Right atrium auricular region (tissue), 2 donors: ENCODE results near the gene MS4A18. TPM values are rescaled to one million over a fixed set of nuclear protein-coding genes. Genes with fewer than 3 reads are reported as not detected.

Source experiments
- DNase-seq: peaks from one replicate; pipeline ENCODE4 v3.0.0-alpha.2; 2019; ENCODE audit warnings: low spot score
- H3K27ac ChIP-seq, 2 donors: fragments of 200-600 bp; sonication (generic); 1 replicate in 1 of 2; 2 replicates in 1 of 2; pipeline ENCODE4 v1.5.1; 2016 to 2019
- H3K27me3 ChIP-seq, 2 donors: fragments of 200-600 bp; sonication (generic); one replicate each; pipeline versions ENCODE4 v1.5.1 to v1.6.0; 2017 to 2019
- H3K36me3 ChIP-seq: fragments of 200-600 bp; sonication (generic); one replicate; pipeline ENCODE4 v1.5.1; 2016
- H3K4me1 ChIP-seq, 2 donors: fragments of 200-600 bp; sonication (generic); one replicate each; pipeline versions ENCODE4 v1.5.1 to v1.6.0; 2017 to 2019
- H3K4me3 ChIP-seq, 2 donors: fragments of 200-600 bp; sonication (generic); 1 replicate in 1 of 2; 2 replicates in 1 of 2; pipeline ENCODE4 v1.5.1; 2017 to 2019; ENCODE audit warnings: mild to moderate bottlenecking in 1 of 2, moderate library complexity in 1 of 2
- H3K9me3 ChIP-seq, 2 donors: fragments of 200-600 bp; sonication (generic); one replicate each; pipeline ENCODE4 v1.5.1; 2019
- total RNA-seq, 2 donors: library from RNA; depleted of rRNA; stranded (reverse); fragments of >200 nt; gene quantifications; one replicate each; pipeline ENCODE4 v1.1.0, GENCODE V29; 2016
- TF ChIP-seq, protein P1 (sequence below), 2 donors: fragments of 200-600 bp; sonication (generic); IDR thresholded peaks; one replicate each; pipeline ENCODE4 v1.5.1; 2019; ENCODE audit warnings: antibody characterized with exemption in 2 of 2

Gene MS4A18
- total RNA-seq, 2 donors from 2014 or later = not detected

DNA sequence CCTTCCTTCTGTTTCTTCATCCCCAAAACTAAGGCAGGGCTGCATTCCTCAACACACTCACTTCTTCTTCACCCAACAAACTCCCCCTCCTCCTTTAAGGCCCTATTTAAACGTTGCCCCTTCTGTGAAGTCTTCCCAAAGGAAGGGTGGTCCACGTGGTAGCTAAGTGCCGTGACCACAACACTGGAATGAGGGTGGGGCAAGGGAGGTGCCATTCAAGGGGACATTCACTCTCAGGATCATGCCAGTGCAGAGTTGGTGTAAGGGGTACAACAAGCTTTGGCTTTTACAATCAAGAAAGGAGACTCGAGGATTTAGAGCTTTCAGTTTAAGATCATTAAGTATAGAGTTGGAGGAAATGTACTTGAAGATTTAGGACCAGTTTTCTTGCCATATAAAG, 52.6 kb downstream of the MS4A18 start:
- Histone ChIP-seq H3K4me1 (peaks cover 0 to 14% of the 10 kb centered on the region in 2 donors), H3K4me3 (no peak overlapping the region), H3K36me3 (no peaks in the 10 kb centered on the region), H3K27me3 (no peaks in the 10 kb centered on the region), H3K27ac (peak overlapping the region in 1 of 2 donors; percentile 16), H3K9me3 (no peaks in the 10 kb centered on the region)
- TF ChIP-seq, protein P1, sequence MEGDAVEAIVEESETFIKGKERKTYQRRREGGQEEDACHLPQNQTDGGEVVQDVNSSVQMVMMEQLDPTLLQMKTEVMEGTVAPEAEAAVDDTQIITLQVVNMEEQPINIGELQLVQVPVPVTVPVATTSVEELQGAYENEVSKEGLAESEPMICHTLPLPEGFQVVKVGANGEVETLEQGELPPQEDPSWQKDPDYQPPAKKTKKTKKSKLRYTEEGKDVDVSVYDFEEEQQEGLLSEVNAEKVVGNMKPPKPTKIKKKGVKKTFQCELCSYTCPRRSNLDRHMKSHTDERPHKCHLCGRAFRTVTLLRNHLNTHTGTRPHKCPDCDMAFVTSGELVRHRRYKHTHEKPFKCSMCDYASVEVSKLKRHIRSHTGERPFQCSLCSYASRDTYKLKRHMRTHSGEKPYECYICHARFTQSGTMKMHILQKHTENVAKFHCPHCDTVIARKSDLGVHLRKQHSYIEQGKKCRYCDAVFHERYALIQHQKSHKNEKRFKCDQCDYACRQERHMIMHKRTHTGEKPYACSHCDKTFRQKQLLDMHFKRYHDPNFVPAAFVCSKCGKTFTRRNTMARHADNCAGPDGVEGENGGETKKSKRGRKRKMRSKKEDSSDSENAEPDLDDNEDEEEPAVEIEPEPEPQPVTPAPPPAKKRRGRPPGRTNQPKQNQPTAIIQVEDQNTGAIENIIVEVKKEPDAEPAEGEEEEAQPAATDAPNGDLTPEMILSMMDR (IDR thresholded peaks at IDR 0.05) = no peak
- no peak for DNase-seq

- no peak overlapping the region for H3K4me3 ChIP-seq
- DNase-seq = peak; percentile 64
- H3K27me3 ChIP-seq = no peaks in the 10 kb centered on the region
- peak overlapping the region in 1 of 2 donors; percentile 16 for H3K27ac ChIP-seq
- H3K36me3 ChIP-seq = no peaks in the 10 kb centered on the region
- no peaks in the 10 kb centered on the region for H3K9me3 ChIP-seq
- H3K4me1 ChIP-seq = peaks cover 0 to 14% of the 10 kb centered on the region in 2 donors
- TF ChIP-seq, protein P1 (IDR thresholded peaks at IDR 0.05) = no peak
These were observed 53.1 kb downstream of the MS4A18 start for GRCh38 chr11:60777572-60777971.

GRCh38 chr11:60780065-60780464, 55.5 kb downstream of the MS4A18 start:
- Histone ChIP-seq H3K36me3 (no peaks in the 10 kb centered on the region), H3K4me1 (peaks cover 0 to 10% of the 10 kb centered on the region in 2 donors), H3K4me3 (no peak overlapping the region), H3K27me3 (no peaks in the 10 kb centered on the region), H3K9me3 (no peaks in the 10 kb centered on the region), H3K27ac (no peak overlapping the region)
- DNase-seq = no peak
- TF ChIP-seq, protein P1 (IDR thresholded peaks at IDR 0.05) = no peak

DNA sequence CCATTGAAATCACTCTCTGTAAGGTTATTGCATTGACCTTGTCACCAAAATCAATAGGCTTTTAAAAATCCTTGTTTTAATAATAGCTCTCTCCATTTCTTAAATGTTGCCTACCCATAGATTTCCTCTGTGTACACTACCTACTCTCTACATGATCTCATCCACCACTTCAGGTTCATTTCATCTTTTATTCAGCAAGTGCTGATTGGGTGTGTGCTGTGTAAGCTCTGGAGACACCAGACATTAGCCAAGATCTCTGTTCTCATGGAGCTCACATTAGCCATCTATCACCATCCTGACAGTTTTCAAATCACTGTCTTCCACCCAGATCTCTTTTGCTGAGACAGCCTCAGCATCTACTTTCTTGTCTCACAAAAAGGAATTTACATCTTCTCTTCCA, 56.3 kb downstream of the MS4A18 start:
- Histone ChIP-seq H3K4me1 (peaks cover 0 to 5% of the 10 kb centered on the region in 2 donors), H3K36me3 (no peaks in the 10 kb centered on the region), H3K27me3 (no peaks in the 10 kb centered on the region), H3K4me3 (no peak overlapping the region), H3K27ac (no peak overlapping the region), H3K9me3 (no peaks in the 10 kb centered on the region)
- TF ChIP-seq, protein P1 (IDR thresholded peaks at IDR 0.05) = no peak
- no peak for DNase-seq

GRCh38 chr11:60781286-60781980, 56.9 kb downstream of the MS4A18 start:
- TF ChIP-seq, protein P1 (IDR thresholded peaks at IDR 0.05) = no peak
- Histone ChIP-seq H3K27ac (no peak overlapping the region), H3K4me3 (no peak overlapping the region), H3K36me3 (no peaks in the 10 kb centered on the region), H3K9me3 (no peaks in the 10 kb centered on the region), H3K4me1 (peaks cover 0 to 8% of the 10 kb centered on the region in 2 donors), H3K27me3 (no peaks in the 10 kb centered on the region)
- DNase-seq = no peak

GRCh38 chr11:60781981-60782316, 57.4 kb downstream of the MS4A18 start:
- no peak for DNase-seq
- TF ChIP-seq, protein P1 (IDR thresholded peaks at IDR 0.05) = no peak
- Histone ChIP-seq H3K36me3 (no peaks in the 10 kb centered on the region), H3K27ac (no peak overlapping the region), H3K4me3 (no peak overlapping the region), H3K9me3 (no peaks in the 10 kb centered on the region), H3K27me3 (no peaks in the 10 kb centered on the region), H3K4me1 (peaks cover 0 to 13% of the 10 kb centered on the region in 2 donors)
